HCEC 1CT (cell line): ENCODE results near the gene DIS3L2.
A peak's percentile ranks its signal among the peaks of the same experiment; 100 is the strongest.
"Not testable (repeated sequence)": the region's sequence is repeated elsewhere in the genome, so short reads cannot be mapped to it uniquely, and the experiment has no call there.

Source experiments
- DNase-seq: peaks from one replicate; pipeline ENCODE4 v3.0.0-alpha.2; 2017

The DIS3L2 gene

DNA sequence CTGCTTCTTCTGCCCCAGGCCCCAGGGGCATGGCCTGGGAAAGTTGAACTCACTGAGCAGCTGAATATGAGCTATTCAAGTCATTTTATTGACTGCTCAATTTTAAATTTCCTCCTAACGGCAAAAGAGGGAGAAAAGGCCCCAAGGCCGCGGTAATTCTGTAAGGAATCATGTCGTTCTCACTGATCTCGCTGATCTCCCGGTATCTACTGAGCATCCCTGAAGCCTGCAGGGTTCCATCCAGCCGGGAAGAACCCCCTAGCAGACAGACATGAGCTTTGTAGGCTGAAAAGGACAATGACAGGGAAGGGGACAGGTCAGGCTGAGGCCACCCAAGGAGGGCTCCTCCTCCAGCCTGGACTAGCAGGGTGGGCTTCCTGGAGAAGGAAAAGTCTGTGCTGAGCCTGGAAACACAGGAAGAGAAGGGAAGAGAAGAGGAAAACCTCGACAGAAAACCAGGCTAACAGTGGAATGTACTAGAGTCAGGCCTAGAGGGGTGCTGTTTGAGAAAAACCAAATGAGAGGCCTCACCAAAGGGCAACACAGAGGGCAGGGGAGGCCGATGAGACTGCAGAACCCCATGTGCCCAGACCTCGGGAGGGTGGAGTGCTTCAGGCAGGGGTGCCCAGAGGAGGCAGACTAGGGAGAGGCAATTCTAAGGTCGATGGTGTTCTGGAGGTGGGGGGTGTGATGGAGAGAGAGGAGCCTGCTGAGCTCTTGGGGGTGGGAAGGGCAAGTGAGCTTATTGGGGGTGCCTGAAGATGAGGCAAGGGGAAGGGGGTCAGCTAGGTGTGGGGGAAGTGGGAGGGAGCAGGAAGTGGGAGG is 32.4 kb upstream of the DIS3L2 start:
- DNase-seq = no peak

DNA sequence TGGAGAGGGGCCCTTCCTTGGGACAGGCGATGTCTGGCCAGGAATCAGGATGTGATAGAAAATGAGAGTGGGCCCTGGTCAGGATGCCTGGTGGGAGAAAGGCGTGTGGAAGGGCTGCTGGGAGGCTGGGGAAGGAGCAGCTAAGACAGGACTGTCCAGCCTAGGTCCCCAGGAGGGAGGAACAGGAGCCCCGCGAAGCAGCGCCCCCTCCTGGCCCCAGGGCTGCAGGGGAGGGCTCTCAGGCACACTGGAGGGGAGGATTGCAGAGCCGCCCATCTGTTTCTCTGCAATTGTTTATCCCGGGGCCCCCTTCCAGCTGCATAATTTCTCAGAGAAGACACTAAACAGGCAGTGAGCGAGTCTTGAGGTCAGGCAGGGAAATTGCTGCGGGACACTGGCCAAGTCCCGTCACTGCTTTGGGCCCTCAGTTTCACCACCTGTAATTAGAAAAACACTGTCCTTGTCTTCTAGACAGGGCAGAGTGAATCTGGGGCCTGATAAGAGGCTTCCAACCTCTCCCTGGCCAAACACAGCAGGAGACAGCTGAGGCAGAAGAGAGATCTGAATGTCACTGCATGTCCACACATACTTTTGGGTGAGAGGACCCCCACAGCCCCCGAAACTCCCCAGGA is 31.4 kb upstream of the DIS3L2 start:
- DNase-seq = peak; percentile 15

DNA sequence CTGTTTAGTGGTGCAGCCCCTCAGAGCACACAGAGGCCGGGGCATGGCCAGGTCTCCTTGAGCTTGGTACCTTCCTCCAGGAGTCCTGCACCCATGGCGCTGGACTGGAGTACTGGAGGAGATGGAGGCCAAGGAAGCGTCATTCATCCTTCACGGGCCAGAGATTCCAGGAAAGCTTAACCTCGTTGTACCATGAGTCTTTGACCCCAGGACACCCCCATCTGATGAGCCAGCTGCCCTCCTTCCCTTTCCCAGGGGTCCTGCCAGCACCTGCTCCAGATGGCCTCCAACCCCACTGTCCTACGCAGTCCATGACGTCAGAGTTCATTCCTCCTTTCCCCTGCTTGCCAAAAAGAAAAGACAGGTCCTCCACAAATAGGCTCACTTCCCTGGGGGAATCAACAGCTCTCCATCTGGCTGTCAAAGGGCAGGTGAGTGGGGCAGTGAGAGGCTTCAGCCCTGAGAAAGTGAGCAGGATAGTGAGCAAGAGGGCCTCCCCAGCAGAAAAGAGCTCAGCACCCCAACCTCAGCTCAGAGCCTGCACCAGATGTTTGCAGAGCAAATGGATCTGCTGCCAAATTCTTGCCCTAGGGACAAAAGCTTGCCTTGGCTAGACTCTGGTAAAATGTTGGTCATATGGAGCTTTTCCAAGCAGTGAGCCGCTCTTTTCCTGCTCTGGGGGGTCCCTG is 30.8 kb upstream of the DIS3L2 start:
- DNase-seq = no peak

DNA sequence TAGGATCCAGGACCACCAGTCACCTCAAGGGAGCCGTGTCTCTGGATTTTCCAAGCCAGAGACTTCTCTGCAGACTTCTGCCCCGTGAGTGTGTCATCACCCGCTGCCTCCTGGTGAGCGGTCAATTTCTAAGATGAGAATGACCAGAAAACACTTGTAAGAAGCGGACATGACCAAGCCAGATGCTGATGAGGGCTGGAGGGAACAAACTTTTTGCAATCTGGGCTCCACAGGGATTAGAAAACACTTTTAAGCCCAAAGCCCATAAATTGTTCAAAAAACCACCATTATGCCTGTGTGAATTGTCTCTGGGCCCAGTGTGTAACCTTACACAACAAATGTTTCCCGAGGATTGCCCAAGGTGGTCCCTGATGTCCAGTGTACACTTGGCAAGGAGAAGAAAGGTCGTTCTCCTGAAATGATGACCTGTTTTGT is 30.0 kb upstream of the DIS3L2 start:
- no peak for DNase-seq

DNA sequence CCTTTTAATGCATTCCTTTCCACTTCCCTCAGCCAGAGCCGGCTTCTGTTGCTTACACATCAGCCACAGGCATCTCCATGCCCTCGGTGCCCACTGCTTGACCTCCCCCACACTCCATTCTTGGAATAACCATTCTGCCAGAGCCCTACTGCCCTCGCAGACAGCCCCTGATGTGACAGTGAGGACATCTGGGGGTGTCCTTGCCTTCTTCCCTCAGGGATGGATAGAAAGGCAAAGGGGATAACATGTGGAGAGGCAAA is 28.9 kb upstream of the DIS3L2 start:
- no peak for DNase-seq

DNA sequence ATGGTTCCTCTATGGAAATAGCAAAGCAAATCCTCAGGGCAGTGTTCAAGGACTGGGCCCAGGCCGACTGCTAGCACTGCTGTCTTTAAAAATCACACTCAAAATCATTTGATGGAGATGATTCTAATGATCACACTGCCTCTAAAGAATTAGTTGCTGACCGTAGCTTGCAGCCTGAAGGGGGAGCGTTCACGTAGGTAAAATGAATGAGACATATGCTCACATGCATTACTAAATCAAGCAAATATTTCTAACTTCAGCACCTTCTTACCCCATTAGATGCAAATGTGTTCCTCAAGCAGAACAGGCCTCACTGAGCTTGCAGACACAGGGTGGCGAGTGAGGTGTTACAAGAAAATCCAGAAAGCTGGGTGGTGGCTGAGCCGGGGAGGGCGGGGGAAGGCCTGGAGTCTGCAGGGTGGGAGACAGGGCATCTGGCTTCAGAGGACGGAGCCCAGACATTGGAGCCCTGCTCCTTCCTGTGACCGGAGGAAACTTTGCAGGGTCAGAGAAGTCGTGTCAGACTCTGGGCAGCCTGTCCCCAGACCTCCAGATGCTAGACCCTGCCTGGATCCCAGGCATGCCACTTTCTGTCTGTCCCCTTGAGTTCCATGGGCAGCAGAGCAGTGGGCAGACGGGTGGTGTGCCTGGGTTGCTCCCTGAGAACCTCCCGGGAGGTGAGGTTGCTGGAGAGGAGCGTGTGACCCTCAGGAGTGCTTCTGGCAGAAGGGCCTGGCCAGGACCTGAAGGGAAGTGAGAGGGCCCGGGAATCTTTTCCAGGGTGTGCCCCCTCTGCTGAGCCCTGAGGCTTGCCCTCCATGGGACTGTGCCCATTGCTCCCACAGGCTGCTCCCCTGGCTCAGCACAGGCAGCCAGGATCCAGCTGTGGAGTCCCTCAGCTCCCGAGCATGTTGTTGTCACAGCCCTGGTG is 28.3 kb upstream of the DIS3L2 start:
- DNase-seq = no peak

DNA sequence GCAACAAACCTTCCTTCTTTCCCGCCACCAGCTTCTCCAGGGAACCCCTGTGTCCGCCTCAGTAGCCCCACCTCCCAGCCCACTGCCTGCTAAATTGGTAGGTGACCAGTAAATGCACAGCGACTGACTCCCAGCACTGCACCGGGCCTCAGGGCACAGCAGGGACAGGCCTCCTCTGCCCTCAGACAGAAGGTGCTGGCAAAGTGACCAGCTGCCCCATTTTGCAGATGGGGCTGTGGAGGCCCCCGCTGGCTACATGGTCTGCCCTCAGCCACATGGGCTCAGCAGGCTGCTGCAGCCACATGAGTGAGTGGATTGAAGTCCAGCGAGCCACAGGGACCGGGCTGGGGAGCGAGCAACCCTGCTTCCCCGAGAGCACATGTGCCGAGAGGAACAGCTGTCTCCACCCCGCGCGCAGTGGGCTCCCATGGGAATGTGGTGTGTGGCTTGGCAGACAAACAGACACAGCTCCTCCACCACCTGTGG is 27.6 kb upstream of the DIS3L2 start:
- DNase-seq = no peak

DNA sequence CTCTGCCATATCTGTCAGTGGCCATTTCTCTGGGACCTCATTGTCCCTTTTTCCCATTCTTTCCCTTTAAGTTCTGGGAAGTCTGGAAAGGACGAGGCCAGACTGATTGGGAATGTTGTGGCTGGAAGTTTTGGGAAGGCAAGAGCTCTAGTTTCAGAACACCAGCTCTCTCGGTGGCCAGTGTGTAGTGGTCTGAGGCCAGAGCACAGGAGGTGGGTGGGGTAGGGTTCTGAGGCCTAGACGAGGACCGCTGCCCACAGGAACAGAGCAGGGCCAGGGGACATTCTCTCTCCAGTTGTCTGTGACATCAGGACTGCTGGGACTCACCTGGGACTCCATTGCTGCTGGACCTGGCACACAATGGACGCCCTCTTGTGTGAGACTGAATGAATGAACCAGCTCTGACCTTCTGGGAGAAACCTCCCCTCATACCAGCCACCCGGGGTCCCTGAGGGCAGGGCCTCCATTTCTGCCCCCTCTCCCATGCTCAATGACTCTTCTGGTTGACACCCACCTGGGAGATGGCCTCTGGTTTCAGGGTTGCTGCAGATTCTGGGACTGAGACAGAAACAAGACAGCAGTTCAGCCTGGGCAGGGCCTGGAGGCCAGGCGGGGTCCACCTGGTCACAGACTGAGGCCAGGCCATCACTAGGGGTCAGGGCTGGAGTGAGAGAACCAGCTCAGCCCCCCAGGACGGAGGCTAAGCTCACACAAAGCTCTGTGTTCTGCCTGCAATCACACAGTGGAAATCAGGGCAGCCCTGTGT is 26.9 kb upstream of the DIS3L2 start:
- no peak for DNase-seq

DNA sequence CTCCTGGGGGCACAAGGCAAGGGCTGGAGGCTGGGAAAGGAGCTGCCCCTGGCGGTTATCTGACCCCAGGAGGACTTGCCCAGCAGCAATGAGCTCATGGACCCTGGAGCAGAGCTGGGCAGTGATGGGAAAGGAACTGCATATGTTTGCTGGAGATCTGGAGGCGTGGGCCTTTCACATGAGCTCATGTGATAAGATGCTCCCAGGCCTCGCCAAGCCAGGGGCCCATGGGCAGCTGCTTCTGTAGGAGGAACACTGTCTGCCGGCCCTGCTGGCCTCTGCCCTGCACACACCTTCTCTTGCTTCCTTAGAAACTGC is 26.3 kb upstream of the DIS3L2 start:
- no peak for DNase-seq

DNA sequence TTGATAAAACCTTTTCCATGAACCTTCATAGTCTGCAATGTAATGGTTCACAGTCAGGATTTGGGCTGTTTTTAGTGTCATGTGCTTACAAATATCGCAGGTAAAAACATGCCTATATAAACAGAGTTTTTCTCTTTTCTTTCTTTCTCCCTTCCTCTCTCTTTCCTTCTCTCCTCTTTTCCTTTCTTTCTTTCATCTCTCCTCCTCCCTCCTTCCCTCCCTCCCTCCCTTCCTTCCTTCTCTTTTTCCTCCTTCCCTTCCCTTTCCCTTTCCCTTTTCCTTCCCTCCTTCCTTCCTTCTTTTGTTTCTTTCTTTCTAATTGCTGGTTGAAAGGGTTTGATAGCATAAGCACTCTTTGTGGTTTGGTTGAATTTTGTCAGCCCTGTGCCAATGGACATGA is 25.7 kb upstream of the DIS3L2 start:
- DNase-seq = no peak

DNA sequence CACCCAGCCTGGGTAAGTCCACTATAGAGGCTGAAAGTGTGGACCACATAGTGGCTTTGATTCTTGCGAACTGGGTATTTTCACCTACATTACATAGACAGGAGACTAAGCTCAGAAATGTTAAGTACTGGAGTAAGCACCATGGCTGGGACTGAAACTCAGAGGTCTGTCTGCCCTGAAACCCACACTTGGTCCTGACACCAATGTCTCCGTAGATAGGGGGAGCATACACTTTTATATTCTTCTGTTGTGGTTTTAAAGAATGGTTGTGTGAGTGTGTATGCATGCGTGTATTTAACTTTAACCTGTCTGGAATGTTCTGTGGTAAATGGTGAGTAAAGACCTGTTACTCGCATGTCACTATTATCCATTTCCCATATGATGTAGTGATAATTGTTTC is 25.0 kb upstream of the DIS3L2 start:
- DNase-seq = no peak

DNA sequence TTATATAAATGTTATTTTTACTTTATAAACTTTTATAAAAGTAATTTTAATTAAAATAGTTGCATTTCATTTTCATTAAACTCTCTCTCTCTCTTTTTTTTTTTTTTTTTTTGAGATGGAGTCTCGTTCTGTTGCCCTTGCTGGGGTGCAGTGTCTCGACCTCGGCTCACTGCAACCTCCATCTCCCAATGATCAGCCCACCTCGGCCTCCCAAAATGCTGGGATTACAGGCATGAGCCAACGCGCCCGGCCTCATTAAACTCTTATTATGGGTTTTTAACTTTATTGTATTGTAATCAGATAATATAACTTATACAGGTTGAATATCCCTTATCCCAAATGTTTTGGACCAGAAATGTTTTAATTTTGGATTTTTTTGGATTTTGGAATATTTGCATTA is 24.5 kb upstream of the DIS3L2 start:
- DNase-seq = no peak

DNA sequence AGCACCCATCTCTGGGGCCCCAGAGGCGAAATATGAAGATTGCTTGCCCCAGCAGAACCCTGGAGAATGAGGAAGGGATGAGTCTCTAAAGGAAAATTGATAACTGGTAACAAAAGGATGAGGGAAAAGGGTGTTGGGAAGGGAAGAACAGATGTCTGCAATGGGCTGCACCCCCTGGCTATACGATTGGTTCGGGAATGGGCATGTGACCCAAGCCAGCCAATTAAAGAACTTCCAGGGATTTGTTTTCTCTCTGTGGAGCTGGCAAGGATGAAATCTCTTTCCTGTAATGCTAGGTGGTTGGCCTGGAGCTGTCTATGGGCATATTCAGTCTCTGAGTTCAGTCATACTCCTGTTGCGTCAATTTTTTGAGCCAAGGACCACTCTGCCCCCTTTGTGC is 22.5 kb upstream of the DIS3L2 start:
- no peak for DNase-seq

DNA sequence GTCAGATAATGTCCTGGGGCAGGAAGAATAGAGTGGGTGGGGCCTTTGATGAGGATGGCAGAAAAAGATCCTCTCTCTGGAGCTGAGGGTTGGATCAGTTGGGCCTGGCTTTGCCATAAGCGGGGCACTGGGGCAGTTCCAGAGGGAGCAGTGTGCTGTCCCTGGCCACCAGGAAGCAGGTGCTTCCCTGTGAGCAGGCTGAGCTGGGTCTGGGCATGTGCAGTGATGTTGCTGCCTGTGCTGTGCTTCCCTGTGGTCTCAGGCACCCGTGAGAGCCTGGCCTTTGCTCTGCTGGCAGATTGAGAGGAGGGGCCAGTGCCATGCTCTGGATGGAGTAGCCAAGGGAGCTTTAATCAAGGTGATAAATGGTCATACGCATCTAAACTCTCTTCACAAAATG is 20.7 kb upstream of the DIS3L2 start:
- no peak for DNase-seq

DNA sequence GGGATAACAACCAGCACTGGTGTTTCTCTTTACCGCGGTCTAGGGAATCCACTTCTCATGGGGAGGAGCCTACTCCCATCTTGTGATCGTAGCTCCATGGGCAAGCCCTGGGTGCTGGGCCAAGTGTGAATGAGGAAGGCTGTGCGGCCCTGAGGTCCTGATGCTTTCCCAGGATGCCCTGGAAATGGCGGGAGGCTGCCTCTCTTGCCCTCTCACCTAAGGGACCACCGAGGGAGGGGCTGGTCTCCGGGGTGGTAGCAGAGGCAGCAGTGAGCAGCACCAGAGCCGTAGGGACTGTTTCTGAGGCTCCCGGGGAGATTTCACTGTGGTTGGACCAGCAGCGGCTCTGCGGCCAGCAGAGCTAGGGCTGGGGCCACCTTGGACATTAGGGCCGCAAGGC is 19.8 kb upstream of the DIS3L2 start:
- DNase-seq = no peak

DNA sequence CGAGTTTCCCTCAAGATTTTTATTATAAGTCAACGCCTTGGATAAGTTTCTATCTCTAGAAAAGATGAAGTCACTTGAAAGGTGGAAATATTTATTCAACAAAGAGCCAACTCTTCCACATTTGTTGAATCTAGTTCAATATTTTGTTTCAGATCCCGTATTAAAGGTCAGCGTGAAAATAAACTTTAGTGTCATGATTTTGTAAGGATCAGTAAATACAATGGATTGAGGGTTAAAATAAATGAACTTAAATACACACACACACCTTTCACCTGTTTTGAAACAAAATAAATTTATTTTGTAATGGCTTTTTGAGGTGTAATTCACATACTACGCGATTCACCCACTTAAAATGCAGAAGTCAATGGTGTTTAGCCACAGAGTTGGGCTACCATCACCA is 19.3 kb upstream of the DIS3L2 start:
- DNase-seq = no peak

DNA sequence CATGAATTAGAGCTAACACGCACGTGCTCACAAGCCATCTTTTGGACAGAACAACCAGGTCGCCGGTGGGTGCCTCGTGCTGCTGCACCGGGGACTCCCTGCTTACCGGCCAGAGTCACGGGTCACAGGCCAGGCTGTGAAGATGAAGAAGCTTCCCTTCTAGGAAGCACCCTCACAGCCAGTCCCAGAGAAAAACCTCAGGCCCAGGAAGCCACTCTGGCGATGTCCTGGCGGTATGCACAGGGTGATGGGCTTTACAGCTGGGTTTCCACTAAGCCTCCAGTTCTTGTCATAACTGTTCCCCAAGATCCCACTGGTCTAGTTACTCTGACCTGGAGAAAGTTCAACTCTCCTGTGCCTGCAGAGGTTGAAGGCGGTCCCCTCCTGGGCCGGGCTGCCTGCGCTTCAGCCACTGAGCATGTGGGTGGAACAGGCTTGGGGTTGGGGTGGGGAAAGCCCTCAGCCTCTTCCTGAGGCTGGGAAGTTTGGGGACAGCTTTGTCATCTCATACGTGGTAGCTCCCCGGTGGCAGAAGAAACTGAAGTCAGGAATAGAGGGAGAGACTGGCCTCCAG is 15.2 kb upstream of the DIS3L2 start:
- DNase-seq = no peak

DNA sequence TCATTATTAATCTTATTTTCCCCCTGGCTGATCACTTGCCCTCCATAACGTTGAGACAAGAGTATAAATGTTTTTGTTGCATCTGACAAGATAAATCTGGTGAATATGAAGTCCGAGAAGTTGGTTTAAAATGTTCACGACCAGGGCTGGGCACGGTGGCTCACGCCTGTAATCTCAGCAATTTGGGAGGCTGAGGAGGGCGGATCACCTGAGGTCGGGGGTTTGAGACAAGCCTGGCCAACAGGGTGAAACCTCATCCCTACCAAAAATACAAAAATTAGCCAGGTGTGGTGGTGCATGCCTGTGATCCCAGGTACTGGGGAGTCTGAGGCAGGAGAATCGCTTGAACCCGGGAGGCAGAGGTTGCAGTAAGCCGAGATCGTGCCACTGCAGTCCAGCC is 14.4 kb upstream of the DIS3L2 start:
- not testable (repeated sequence) for DNase-seq

DNA sequence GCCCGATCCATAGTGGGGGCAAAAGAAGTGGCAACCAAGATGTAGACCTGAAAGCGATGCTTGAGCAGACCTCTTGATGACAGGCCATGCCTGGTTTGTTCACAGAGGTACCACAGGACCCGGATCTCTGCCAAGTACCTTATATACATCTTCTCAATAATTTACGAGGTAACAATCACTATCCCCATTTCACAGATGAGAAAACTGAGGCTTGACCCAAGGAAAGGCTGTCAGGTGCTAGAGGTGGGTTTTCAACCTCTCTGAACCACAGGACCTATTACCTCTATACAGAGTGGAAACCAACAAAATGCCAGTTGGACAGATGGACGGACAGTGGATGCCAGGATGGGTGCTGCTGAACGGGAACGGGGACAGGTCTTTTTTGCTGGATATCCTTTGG is 13.8 kb upstream of the DIS3L2 start:
- DNase-seq = no peak

DNA sequence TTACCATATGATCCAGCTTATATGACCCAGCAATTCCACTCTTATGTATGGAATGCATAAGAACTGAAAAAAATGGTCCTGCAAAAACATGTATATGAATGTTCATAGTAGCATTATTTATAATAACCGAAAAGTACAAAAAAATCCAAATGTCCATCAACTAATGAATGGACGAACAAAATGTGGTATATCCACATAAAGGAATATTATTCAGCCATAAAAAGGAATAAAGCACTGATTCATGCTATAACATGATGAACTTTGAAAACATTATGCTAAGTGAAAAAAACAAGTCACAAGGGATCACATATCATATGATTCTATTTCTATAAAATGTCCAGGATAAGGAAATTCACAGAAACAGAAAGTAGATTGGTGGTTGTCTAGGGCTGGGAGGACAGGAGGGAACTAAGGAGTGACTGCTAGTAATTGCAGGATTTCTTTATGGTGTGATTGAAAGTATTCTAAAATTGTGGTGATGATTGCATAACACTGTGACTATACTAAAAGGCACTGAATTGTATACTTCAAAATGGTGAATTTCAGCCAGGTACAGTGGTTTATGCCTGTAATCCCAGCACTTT is 10.0 kb upstream of the DIS3L2 start:
- DNase-seq = no peak

DNA sequence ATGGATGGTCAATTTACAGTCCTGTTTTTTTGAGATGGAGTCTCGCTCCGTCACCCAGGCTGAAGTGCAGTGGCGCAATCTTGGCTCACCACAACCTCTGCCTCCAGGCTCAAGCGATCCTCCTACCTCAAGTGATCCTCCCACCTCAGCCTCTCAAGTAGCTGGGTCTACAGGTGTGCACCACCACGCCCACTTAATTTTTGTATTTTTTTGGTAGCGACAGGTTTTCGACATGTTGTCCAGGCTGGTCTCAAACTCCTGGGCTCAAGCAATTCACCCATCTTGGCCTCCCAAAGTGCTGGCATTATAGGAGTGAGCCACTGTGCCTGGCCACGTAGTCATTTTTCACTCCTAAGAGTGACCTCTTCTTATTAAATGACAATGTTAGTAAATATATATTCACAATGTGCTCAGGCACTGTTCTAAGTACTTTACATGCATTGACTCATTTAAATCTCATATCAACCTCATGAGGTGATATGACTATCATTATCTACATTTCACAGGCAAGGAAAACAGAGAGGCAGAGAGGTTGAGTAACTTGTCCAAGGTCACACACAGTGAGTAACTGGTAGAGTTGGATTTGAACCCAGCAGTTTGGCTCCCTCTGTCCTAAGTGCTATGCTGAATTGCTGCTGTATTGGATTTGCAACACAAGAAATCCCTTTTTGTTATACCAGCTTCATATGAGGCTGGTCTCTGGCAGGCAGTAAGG is 5.6 kb upstream of the DIS3L2 start:
- no peak for DNase-seq
